ENCODE measurements around the gene ELMO1. TPM values are rescaled to one million over a fixed set of nuclear protein-coding genes. Genes with fewer than 3 reads are reported as not detected.

ELMO1 gene
- total and polyA plus RNA-seq, 2 experiments from 2014 or later: 6.5 to 24.9 TPM

DNA sequence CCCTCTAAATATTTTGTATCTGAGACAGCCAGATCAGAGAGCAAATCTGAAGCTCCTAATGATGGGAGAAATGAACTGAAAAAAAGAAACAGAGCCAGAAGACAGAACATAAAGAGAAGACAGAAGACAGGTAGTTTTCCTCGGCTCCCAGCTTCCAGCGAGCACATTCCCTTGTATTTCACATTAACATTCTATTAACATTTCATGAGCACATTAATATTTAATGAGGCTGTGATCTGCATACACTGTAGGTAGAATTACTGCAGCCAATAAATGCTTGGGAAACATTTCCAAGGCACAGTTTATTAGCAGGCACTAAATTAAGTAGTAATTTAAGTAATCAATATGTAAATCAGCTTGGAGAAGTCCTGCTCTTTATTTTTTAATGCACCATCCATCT, 349.9 kb downstream of the ELMO1 start:
- H3K27ac Mint-ChIP-seq: peak overlapping the region; percentile 93
- TF ChIP-seq STAT1 (IDR thresholded peaks at IDR 0.05; ENCODE audit: unreplicated experiment) (no peak), CREB1 (CRISPR knock-in tag; IDR thresholded peaks at IDR 0.05; ENCODE audit: low read depth) (no peak), JUNB (IDR thresholded peaks at IDR 0.05; ENCODE audit: unreplicated experiment) (no peak), NANOG (IDR thresholded peaks at IDR 0.05; ENCODE audit: borderline replicate concordance) (no peak), EZH2phosphoT487 (IDR thresholded peaks at IDR 0.05; ENCODE audit: unreplicated experiment) (no peak), EZH2 (IDR thresholded peaks at IDR 0.05; ENCODE audit: low read depth, unreplicated experiment) (no peak), POLR2AphosphoS5 (IDR thresholded peaks at IDR 0.05; ENCODE audit: low read depth) (no peak), ZNF331 (CRISPR knock-in tag; IDR thresholded peaks at IDR 0.05; ENCODE audit: low read depth) (no peak), ZNF114 (CRISPR knock-in tag; IDR thresholded peaks at IDR 0.05) (no peak)
- TF ChIP-seq, protein P1, sequence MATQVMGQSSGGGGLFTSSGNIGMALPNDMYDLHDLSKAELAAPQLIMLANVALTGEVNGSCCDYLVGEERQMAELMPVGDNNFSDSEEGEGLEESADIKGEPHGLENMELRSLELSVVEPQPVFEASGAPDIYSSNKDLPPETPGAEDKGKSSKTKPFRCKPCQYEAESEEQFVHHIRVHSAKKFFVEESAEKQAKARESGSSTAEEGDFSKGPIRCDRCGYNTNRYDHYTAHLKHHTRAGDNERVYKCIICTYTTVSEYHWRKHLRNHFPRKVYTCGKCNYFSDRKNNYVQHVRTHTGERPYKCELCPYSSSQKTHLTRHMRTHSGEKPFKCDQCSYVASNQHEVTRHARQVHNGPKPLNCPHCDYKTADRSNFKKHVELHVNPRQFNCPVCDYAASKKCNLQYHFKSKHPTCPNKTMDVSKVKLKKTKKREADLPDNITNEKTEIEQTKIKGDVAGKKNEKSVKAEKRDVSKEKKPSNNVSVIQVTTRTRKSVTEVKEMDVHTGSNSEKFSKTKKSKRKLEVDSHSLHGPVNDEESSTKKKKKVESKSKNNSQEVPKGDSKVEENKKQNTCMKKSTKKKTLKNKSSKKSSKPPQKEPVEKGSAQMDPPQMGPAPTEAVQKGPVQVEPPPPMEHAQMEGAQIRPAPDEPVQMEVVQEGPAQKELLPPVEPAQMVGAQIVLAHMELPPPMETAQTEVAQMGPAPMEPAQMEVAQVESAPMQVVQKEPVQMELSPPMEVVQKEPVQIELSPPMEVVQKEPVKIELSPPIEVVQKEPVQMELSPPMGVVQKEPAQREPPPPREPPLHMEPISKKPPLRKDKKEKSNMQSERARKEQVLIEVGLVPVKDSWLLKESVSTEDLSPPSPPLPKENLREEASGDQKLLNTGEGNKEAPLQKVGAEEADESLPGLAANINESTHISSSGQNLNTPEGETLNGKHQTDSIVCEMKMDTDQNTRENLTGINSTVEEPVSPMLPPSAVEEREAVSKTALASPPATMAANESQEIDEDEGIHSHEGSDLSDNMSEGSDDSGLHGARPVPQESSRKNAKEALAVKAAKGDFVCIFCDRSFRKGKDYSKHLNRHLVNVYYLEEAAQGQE (IDR thresholded peaks at IDR 0.05; ENCODE audit: unreplicated experiment): no peak
- TF ChIP-seq, protein P2, sequence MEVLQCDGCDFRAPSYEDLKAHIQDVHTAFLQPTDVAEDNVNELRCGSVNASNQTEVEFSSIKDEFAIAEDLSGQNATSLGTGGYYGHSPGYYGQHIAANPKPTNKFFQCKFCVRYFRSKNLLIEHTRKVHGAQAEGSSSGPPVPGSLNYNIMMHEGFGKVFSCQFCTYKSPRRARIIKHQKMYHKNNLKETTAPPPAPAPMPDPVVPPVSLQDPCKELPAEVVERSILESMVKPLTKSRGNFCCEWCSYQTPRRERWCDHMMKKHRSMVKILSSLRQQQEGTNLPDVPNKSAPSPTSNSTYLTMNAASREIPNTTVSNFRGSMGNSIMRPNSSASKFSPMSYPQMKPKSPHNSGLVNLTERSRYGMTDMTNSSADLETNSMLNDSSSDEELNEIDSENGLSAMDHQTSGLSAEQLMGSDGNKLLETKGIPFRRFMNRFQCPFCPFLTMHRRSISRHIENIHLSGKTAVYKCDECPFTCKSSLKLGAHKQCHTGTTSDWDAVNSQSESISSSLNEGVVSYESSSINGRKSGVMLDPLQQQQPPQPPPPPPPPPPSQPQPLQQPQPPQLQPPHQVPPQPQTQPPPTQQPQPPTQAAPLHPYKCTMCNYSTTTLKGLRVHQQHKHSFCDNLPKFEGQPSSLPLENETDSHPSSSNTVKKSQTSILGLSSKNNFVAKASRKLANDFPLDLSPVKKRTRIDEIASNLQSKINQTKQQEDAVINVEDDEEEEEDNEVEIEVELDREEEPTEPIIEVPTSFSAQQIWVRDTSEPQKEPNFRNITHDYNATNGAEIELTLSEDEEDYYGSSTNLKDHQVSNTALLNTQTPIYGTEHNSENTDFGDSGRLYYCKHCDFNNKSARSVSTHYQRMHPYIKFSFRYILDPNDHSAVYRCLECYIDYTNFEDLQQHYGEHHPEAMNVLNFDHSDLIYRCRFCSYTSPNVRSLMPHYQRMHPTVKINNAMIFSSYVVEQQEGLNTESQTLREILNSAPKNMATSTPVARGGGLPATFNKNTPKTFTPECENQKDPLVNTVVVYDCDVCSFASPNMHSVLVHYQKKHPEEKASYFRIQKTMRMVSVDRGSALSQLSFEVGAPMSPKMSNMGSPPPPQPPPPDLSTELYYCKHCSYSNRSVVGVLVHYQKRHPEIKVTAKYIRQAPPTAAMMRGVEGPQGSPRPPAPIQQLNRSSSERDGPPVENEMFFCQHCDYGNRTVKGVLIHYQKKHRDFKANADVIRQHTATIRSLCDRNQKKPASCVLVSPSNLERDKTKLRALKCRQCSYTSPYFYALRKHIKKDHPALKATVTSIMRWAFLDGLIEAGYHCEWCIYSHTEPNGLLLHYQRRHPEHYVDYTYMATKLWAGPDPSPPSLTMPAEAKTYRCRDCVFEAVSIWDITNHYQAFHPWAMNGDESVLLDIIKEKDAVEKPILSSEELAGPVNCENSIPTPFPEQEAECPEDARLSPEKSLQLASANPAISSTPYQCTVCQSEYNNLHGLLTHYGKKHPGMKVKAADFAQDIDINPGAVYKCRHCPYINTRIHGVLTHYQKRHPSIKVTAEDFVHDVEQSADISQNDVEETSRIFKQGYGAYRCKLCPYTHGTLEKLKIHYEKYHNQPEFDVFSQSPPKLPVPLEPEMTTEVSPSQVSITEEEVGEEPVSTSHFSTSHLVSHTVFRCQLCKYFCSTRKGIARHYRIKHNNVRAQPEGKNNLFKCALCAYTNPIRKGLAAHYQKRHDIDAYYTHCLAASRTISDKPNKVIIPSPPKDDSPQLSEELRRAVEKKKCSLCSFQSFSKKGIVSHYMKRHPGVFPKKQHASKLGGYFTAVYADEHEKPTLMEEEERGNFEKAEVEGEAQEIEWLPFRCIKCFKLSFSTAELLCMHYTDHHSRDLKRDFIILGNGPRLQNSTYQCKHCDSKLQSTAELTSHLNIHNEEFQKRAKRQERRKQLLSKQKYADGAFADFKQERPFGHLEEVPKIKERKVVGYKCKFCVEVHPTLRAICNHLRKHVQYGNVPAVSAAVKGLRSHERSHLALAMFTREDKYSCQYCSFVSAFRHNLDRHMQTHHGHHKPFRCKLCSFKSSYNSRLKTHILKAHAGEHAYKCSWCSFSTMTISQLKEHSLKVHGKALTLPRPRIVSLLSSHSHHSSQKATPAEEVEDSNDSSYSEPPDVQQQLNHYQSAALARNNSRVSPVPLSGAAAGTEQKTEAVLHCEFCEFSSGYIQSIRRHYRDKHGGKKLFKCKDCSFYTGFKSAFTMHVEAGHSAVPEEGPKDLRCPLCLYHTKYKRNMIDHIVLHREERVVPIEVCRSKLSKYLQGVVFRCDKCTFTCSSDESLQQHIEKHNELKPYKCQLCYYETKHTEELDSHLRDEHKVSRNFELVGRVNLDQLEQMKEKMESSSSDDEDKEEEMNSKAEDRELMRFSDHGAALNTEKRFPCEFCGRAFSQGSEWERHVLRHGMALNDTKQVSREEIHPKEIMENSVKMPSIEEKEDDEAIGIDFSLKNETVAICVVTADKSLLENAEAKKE (CRISPR knock-in tag; IDR thresholded peaks at IDR 0.05): no peak
- TF ChIP-seq, protein P3, sequence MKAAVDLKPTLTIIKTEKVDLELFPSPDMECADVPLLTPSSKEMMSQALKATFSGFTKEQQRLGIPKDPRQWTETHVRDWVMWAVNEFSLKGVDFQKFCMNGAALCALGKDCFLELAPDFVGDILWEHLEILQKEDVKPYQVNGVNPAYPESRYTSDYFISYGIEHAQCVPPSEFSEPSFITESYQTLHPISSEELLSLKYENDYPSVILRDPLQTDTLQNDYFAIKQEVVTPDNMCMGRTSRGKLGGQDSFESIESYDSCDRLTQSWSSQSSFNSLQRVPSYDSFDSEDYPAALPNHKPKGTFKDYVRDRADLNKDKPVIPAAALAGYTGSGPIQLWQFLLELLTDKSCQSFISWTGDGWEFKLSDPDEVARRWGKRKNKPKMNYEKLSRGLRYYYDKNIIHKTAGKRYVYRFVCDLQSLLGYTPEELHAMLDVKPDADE (IDR thresholded peaks at IDR 0.05): no peak
- TF ChIP-seq, protein P4, sequence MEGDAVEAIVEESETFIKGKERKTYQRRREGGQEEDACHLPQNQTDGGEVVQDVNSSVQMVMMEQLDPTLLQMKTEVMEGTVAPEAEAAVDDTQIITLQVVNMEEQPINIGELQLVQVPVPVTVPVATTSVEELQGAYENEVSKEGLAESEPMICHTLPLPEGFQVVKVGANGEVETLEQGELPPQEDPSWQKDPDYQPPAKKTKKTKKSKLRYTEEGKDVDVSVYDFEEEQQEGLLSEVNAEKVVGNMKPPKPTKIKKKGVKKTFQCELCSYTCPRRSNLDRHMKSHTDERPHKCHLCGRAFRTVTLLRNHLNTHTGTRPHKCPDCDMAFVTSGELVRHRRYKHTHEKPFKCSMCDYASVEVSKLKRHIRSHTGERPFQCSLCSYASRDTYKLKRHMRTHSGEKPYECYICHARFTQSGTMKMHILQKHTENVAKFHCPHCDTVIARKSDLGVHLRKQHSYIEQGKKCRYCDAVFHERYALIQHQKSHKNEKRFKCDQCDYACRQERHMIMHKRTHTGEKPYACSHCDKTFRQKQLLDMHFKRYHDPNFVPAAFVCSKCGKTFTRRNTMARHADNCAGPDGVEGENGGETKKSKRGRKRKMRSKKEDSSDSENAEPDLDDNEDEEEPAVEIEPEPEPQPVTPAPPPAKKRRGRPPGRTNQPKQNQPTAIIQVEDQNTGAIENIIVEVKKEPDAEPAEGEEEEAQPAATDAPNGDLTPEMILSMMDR (conservative IDR thresholded peaks at IDR 0.05; ENCODE audit: low read depth in 2 of 2): no peak
- peak overlapping the region; percentile 20; the same call in 2 of the 3 replicates for H3K4me3 Mint-ChIP-seq

More for the DNA sequence above, 349.9 kb downstream of the ELMO1 start:
- peak overlapping the region; percentile 77; the same call in 1 of the 2 replicates for H3K27ac ChIP-seq (ENCODE audit: low read depth)
- no peak for ATAC-seq
- DNase-seq (ENCODE audit: low spot score): no peak
- Mint-ChIP-seq H3K27me3 (ENCODE audit: insufficient read depth, low read depth, poor library complexity) (no peaks in the 10 kb centered on the region), H3K36me3 (ENCODE audit: low read depth) (no peaks in the 10 kb centered on the region), H3K4me1 (peaks cover 26% of the 10 kb centered on the region), H3K9me3 (no peaks in the 10 kb centered on the region)
- peak overlapping the region; percentile 46 for H3K4me2 ChIP-seq
- H3K36me3 ChIP-seq (ENCODE audit: insufficient read depth): no peaks in the 10 kb centered on the region
- no peaks in the 10 kb centered on the region for H3K27me3 ChIP-seq (ENCODE audit: insufficient read depth)
- H4K20me1 ChIP-seq (replicated peaks; ENCODE audit: insufficient read depth): no peaks in the 10 kb centered on the region
- H3F3A ChIP-seq (replicated peaks; ENCODE audit: low read depth): no peaks in the 10 kb centered on the region
- H3K4me1 ChIP-seq (ENCODE audit: insufficient read depth): peaks cover 18% of the 10 kb centered on the region
- H3K79me2 ChIP-seq (replicated peaks; ENCODE audit: insufficient read depth): no peaks in the 10 kb centered on the region
- no peak overlapping the region for H3K4me3 ChIP-seq
- H2AFZ ChIP-seq: no peak overlapping the region
- H3K9me2 ChIP-seq (ENCODE audit: insufficient read depth): peaks cover 12% of the 10 kb centered on the region; the same call in 1 of the 2 replicates

All from GM23338 (cell line).